Measurements from ENCODE around the gene WAPL.
A peak's percentile ranks its signal among the peaks of the same experiment; 100 is the strongest.

WAPL gene

GRCh38 chr10:86461963-86462804, 59.4 kb downstream of the WAPL start:
- no peak for DNase-seq (ENCODE audit: low spot score)

GRCh38 chr10:86451604-86451960, 70.0 kb downstream of the WAPL start:
- no peak for DNase-seq (ENCODE audit: low spot score)

- DNase-seq (ENCODE audit: low spot score), result no peak
Observed at GRCh38 chr10:86450806-86451603, 70.6 kb downstream of the WAPL start.

- no peak for DNase-seq (ENCODE audit: low spot score)
Observed at GRCh38 chr10:86449926-86450558, 71.5 kb downstream of the WAPL start.

GRCh38 chr10:86447432-86447831, 74.2 kb downstream of the WAPL start:
- no peak for DNase-seq (ENCODE audit: low spot score)

- DNase-seq (ENCODE audit: low spot score), result no peak
Observed at GRCh38 chr10:86446987-86447386, 74.6 kb downstream of the WAPL start.

GRCh38 chr10:86446440-86446839, 75.2 kb downstream of the WAPL start:
- no peak for DNase-seq (ENCODE audit: low spot score)

- DNase-seq (ENCODE audit: low spot score), result no peak
Observed at GRCh38 chr10:86443936-86444335, 77.7 kb downstream of the WAPL start.

- DNase-seq (ENCODE audit: low spot score), result no peak
Observed at GRCh38 chr10:86443069-86443468, 78.5 kb downstream of the WAPL start.

GRCh38 chr10:86440874-86441843, 80.4 kb downstream of the WAPL start:
- peak; percentile 23 for DNase-seq (ENCODE audit: low spot score)

GRCh38 chr10:86439544-86439943, 82.0 kb downstream of the WAPL start:
- DNase-seq (ENCODE audit: low spot score), result no peak

GRCh38 chr10:86438091-86438749, 83.4 kb downstream of the WAPL start:
- no peak for DNase-seq (ENCODE audit: low spot score)

- DNase-seq (ENCODE audit: low spot score), result no peak
Observed at GRCh38 chr10:86437447-86437846, 84.1 kb downstream of the WAPL start.

- DNase-seq (ENCODE audit: low spot score), result no peak
Observed at GRCh38 chr10:86436963-86437362, 84.6 kb downstream of the WAPL start.

GRCh38 chr10:86434656-86435055, 86.9 kb downstream of the WAPL start:
- no peak for DNase-seq (ENCODE audit: low spot score)

GRCh38 chr10:86423739-86424138, 97.9 kb downstream of the WAPL start:
- no peak for DNase-seq (ENCODE audit: low spot score)

GRCh38 chr10:86419101-86419500, 102.5 kb downstream of the WAPL start:
- no peak for DNase-seq (ENCODE audit: low spot score)

- DNase-seq (ENCODE audit: low spot score), result no peak
Observed at GRCh38 chr10:86415583-86415982, 106.0 kb downstream of the WAPL start.

GRCh38 chr10:86415116-86415515, 106.5 kb downstream of the WAPL start:
- no peak for DNase-seq (ENCODE audit: low spot score)

GRCh38 chr10:86413046-86413728, 108.4 kb downstream of the WAPL start:
- DNase-seq (ENCODE audit: low spot score), result no peak

All from HuH-7 (cell line).